K562 (cell line): ENCODE data around the gene CCDC78. TPM values are rescaled to one million over a fixed set of nuclear protein-coding genes. Genes with fewer than 3 reads are reported as not detected.

ENCODE experiments used
- AFF1 ChIP-seq, 2 experiments: fragments of 450-650 bp; IDR thresholded peaks; 2 replicates each; pipeline ENCODE4 v1.6.1; 2018; ENCODE audit warnings: mild to moderate bottlenecking in 2 of 2, low read depth in 1 of 2; ENCODE audit not compliant: partially characterized antibody in 2 of 2
- E2F8 ChIP-seq: fragments of 450-650 bp; IDR thresholded peaks from 2 replicates; pipeline ENCODE4 v1.7.1; 2018; ENCODE audit warnings: mild to moderate bottlenecking, low read depth; ENCODE audit not compliant: partially characterized antibody
- GTF2B ChIP-seq: IDR thresholded peaks from 2 replicates; pipeline ENCODE4 v1.6.1; 2011; ENCODE audit not compliant: insufficient read length; ENCODE audit errors: extremely low read depth
- KDM5B ChIP-seq: fragments of 200-600 bp; sonication (generic); IDR thresholded peaks from 2 replicates; pipeline ENCODE4 v1.6.1; 2012; ENCODE audit warnings: low read depth, mild to moderate bottlenecking, moderate library complexity, low read length, control low read depth, inconsistent platforms; ENCODE audit not compliant: insufficient replicate concordance
- L3MBTL2 ChIP-seq: fragments of 450-650 bp; IDR thresholded peaks from 2 replicates; pipeline ENCODE4 v1.6.1; 2016; ENCODE audit warnings: mild to moderate bottlenecking, moderate library complexity
- STAG1 ChIP-seq: sonication (generic); formaldehyde crosslinking; IDR thresholded peaks from 2 replicates; pipeline ENCODE4 v1.5.0; 2020; ENCODE audit warnings: missing genetic modification reagents, borderline replicate concordance
- USF1 ChIP-seq: sonication (generic); formaldehyde crosslinking; IDR thresholded peaks from 2 replicates; pipeline ENCODE4 v1.9.0; 2022; ENCODE audit warnings: mild to moderate bottlenecking, missing genetic modification reagents
- ZEB2 ChIP-seq: fragments of 450-650 bp; IDR thresholded peaks from 2 replicates; pipeline ENCODE4 v1.6.1; 2016
- ZNF239 ChIP-seq: fragments of 250-450 bp; sonication (Bioruptor Pico); IDR thresholded peaks from 2 replicates; pipeline ENCODE4 v1.4.0; 2020; ENCODE audit warnings: mild to moderate bottlenecking
- ZNF311 ChIP-seq: fragments of 250-450 bp; sonication (Bioruptor Pico); IDR thresholded peaks from 2 replicates; pipeline ENCODE4 v1.4.0; 2020; ENCODE audit warnings: mild to moderate bottlenecking, moderate library complexity
- ZNF551 ChIP-seq: fragments of 250-450 bp; sonication (Bioruptor Pico); IDR thresholded peaks from 2 replicates; pipeline ENCODE4 v1.5.0; 2021; ENCODE audit warnings: mild to moderate bottlenecking, moderate library complexity
- ZNF592 ChIP-seq: fragments of 450-650 bp; IDR thresholded peaks from 2 replicates; pipeline ENCODE4 v1.6.1; 2017; ENCODE audit warnings: antibody characterized with exemption, mild to moderate bottlenecking
- ZNF778 ChIP-seq: fragments of 450-650 bp; formaldehyde crosslinking; IDR thresholded peaks from 2 replicates; pipeline ENCODE4 v1.4.0; 2020; ENCODE audit warnings: mild to moderate bottlenecking, moderate library complexity
- polyA plus RNA-seq, 8 experiments: library from polyadenylated mRNA; depleted of rRNA in 4 of 8; stranded (reverse) in 5 of 8; unstranded in 3 of 8; fragments of >200 nt; fragmentation: Nextera tagmentation in 2 of 8; fragmentation: Illumina TruSeq in 1 of 8; extraction: Ambion mirVana in 2 of 8; extraction: Trizol in 1 of 8; gene quantifications; 2 replicates each; pipeline versions ENCODE4 v1.2.1 to v1.2.3, GENCODE V29; 2011 to 2014; ENCODE audit warnings: inconsistent platforms in 1 of 8, missing spikeins in 1 of 8
- total RNA-seq, 7 experiments: library from RNA; depleted of rRNA in 6 of 7; stranded (reverse); fragments of >200 nt in 6 of 7; fragmentation: Illumina TruSeq in 2 of 7; extraction: Trizol in 2 of 7; gene quantifications; 2 replicates each; pipeline versions ENCODE4 v1.2.1 to v1.2.3, GENCODE V29; 2011 to 2021; ENCODE audit warnings: low replicate concordance in 1 of 7

The CCDC78 gene
- total and polyA plus RNA-seq, 9 of the 15 experiments (the other 6 are each of a cell fraction or from before 2014, with no cell fraction given), result 0.24 to 17.7 (median 2.9) TPM

GRCh38 chr16:728131-728889 lies 2.1 kb upstream of the CCDC78 start (continued):
- TF ChIP-seq AFF1 (IDR thresholded peaks at IDR 0.05; ENCODE audit: low read depth in 1 of 2, partially characterized antibody in 2 of 2) (no peak), ZNF592 (no peak), ZEB2 (no peak), ZNF551 (CRISPR knock-in tag) (no peak), ZNF239 (CRISPR knock-in tag) (no peak), STAG1 (no peak), GTF2B (no peak), ZNF778 (CRISPR knock-in tag) (no peak), USF1 (CRISPR knock-in tag) (no peak; the same call in 1 of the 2 replicates), ZNF311 (no peak), L3MBTL2 (peak; percentile 68), KDM5B (peak; percentile 57), E2F8 (no peak)
